Mononuclear cell (primary cell): Measurements from ENCODE around the gene BCL7A. TPM values are rescaled to one million over a fixed set of nuclear protein-coding genes. Genes with fewer than 3 reads are reported as not detected.
"Not testable (repeated sequence)": the region's sequence is repeated elsewhere in the genome, so short reads cannot be mapped to it uniquely, and the experiment has no call there.

Source experiments
- H3K27me3 ChIP-seq: 2 replicates; pipeline ENCODE4 v1.6.0; 2011; ENCODE audit warnings: low read length, control low read depth; ENCODE audit not compliant: insufficient read depth
- H3K4me1 ChIP-seq: 2 replicates; pipeline ENCODE4 v1.5.1; 2011; ENCODE audit warnings: mild to moderate bottlenecking, low read length, control low read depth; ENCODE audit not compliant: insufficient read depth
- H3K4me3 ChIP-seq: 2 replicates; pipeline ENCODE4 v1.5.1; 2011; ENCODE audit warnings: mild to moderate bottlenecking, low read length, moderate library complexity
- H3K9me3 ChIP-seq: 2 replicates; pipeline ENCODE4 v1.5.1; 2011; ENCODE audit warnings: low read depth, mild to moderate bottlenecking, control low read depth, low read length
- total RNA-seq: library from RNA; depleted of rRNA; stranded (reverse); fragments of >200 nt; gene quantifications from one replicate; pipeline ENCODE4 v1.2.3, GENCODE V29; 2012

Gene BCL7A
- total RNA-seq, 1 donor = 6.2 TPM

DNA sequence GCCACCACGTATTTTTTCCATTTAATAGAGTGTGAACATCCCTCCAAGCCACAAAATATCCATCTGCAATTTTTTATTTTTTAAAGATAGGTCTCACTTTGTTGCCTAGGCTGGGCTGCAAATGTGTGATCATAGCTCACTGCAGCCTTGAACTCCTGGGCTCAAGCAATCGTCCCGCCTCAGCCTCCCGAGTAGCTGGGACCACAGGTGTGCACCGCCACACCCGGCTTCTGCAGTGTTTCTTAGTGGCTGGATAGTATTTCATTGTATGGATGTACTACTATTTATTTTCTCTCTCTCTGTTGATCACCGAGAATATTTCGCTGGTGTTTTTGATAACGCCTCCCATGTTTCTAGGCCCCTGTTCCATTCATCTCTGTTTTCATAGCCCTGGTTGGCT is 74.3 kb downstream of the BCL7A start:
- no peaks in the 10 kb centered on the region for H3K27me3 ChIP-seq
- H3K4me3 ChIP-seq = no peak overlapping the region
- H3K9me3 ChIP-seq = no peaks in the 10 kb centered on the region
- H3K4me1 ChIP-seq = peaks cover 59% of the 10 kb centered on the region

DNA sequence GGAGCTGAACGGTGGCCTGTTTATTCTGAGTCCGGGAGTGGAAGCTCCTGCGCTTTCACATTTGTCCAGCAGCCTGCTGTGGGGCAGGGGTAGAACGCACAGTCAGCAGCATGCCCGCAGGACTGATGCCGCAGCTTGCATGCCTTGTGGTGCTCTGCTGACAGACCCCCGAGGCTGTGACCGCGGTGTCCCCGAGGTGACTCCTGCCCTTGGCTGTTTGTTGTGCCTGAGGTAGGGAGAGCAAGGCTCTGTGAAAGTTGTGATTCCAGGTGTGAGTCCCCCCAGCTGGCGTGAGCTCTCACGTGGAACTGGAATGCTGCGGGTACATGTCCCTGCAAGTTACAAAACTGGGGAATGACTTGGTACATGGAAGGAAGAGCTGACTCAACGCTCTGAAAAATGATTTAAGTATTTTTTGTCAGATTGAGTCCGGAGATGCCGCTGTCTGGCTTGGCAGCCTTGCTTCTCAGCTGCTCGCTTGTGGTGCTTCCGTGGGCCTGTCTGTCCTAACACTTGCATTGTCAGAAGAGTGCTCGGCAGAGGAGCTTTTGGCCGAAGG is 75.0 kb downstream of the BCL7A start:
- Histone ChIP-seq H3K27me3 (no peaks in the 10 kb centered on the region), H3K4me1 (peaks cover 55% of the 10 kb centered on the region), H3K4me3 (no peak overlapping the region), H3K9me3 (no peaks in the 10 kb centered on the region)

DNA sequence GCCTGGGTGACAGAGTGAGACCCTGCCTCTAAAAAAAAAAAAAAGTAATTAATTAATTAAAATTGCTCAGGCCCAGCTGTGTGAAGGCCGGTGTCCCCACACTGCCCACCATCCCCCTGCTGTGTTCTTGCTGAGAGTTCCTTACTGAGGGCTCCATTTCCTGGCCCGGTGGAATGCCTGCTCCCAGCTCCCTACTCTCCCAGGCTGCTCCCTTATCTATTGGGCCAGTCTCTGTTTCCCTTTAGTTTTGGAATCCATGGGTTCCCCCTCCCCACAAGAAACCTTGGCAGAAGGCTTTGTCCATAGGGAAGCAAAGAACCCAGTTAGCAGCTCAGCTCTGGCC is 75.9 kb downstream of the BCL7A start:
- no peak overlapping the region for H3K4me3 ChIP-seq
- H3K4me1 ChIP-seq = peaks cover 50% of the 10 kb centered on the region
- H3K27me3 ChIP-seq = no peaks in the 10 kb centered on the region
- H3K9me3 ChIP-seq = no peaks in the 10 kb centered on the region

DNA sequence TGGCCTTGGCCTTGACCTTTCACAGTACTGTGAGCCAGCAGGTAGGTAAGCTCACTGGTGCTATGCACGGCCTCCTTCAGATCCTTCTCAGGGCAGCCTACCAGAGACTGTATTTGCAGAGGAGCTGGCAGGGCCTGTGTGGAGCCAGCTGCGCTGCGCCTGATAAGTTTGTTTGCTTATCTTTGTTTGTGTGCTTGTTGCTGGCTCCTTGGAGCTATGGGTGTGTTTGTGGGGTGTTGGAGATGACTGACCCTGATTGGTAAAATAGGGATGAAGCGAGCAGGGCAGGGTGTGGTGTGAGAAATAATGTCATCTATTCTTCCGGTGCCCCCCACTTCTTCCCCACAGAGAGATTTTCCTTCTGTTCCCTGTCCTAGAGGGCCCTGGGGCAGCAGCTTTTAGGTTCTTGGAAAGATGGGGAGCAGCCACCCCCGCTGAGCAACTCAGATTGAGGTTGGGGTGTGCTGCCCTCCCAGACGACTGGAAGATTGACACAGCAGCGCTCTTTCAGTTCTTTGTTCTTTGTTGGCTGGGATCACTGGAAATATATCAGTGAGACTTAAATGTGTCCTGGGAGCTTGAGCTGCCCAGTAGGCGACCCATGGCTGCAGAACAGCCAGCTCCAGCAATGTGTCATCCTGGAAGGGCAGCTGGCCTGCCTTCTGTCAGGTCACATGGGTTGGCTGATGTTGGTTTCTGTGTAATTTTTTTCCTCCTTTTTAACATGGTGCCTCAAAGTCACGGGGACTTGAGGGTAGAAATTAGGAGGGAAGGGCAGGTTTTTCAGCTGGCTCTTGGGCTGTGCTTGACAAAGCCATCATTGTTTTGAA is 76.5 kb downstream of the BCL7A start:
- Histone ChIP-seq H3K4me3 (no peak overlapping the region), H3K27me3 (no peaks in the 10 kb centered on the region), H3K9me3 (no peaks in the 10 kb centered on the region), H3K4me1 (peaks cover 50% of the 10 kb centered on the region)

DNA sequence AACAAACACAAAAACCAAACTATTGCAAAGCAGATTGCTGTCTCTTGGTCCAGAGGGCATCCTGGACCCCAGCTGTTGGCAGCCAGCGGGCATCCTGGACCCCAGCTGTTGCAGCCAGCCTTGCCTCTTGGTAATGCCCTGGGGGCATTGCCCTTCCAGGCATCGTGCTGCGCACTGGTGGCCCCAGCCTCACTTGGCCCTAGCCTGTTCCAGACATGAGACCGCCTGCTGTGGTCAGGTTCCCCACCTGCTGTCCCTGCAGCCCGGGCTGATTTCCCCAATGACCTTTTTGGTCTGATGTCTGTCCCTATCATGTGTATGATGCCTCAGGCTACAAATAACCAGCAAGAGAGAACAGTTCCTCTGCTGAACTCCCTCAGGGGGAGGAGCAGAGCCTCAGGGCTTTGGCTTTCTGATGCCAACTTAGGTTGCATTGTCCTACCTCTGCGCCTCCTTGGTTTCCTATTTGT is 77.6 kb downstream of the BCL7A start:
- Histone ChIP-seq H3K4me1 (peaks cover 56% of the 10 kb centered on the region), H3K4me3 (no peak overlapping the region), H3K9me3 (no peaks in the 10 kb centered on the region), H3K27me3 (no peaks in the 10 kb centered on the region)

DNA sequence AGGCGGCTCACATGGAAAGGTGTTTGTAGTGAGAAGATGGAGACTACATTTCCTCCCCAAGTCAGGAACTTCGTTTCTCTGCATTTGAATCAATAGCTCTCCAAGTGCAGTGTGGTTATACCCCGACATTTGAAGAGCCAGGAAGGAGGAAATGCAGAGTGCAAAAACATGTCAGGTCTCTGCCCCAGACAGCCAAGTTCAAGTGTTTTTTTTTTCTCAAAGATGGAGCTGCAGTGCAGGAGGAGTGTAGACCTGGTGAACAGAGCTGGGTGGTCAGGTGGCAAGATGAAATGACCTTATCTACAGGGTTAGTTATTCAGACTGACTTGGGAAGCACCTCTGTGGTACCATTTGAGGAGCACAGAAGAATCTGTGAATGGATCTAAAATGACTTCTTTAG is 78.2 kb downstream of the BCL7A start:
- Histone ChIP-seq H3K4me1 (peaks cover 62% of the 10 kb centered on the region), H3K4me3 (no peak overlapping the region), H3K27me3 (no peaks in the 10 kb centered on the region), H3K9me3 (no peaks in the 10 kb centered on the region)

DNA sequence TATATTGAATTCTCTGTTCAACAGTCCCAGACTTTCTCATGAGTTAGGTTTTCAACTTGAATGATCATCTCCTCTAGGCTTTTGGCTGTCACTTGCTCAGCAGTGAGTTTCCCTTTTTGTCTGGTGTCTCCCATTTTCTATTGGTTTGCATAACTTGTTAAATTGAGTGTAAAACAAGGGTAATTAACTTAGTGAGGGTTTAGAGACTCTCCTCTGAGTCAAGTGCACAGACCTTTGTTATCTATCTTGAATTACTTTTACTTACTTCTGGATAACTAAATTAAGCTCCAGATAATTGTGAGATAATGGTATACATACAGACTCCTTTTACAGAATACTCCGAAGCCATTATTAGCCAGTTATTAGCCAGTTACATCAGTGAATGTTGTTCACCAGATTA is 78.9 kb downstream of the BCL7A start:
- H3K4me1 ChIP-seq = peaks cover 65% of the 10 kb centered on the region
- H3K27me3 ChIP-seq = no peaks in the 10 kb centered on the region
- no peak overlapping the region for H3K4me3 ChIP-seq

DNA sequence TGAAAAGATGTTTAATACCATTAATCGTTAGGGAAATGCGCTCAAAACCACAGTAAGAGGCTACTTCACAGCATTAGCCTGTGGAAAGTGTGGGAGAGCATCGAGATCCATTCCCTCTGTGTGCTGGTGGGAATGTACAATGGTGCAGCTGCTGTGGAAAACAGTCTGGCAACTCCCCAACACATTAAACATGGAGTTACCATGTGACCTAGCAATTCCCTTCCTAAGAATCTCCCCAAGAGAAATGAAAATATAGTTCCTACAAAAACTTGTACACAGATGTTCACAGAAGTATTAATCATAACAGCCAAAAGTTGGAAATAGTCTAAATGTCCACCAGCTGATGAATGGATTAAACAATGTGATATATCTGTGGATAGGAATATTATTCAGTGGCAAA is 80.6 kb downstream of the BCL7A start:
- Histone ChIP-seq H3K4me1 (peaks cover 67% of the 10 kb centered on the region), H3K4me3 (no peak overlapping the region), H3K27me3 (no peaks in the 10 kb centered on the region), H3K9me3 (no peaks in the 10 kb centered on the region)

More for the DNA sequence above, 78.9 kb downstream of the BCL7A start:
- no peaks in the 10 kb centered on the region for H3K9me3 ChIP-seq

DNA sequence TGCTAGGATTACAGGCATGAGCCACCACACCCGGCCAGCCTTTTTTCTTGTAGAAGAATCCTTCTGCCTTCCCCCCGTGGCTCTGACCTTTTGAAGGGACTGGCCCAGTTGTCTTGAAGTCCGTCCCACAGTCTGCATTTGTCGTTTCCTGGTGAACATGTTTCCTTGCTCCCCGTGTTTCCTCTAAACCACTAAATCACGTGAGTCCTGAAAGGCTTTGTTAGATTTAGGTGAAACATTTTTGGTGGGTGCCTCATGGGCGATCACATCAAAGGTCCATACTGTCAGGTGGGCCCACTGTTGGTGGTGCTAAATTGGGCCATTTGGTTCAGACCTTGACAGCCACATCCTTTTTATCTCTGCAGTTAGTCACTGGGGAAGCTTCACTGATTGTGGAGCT is 83.2 kb downstream of the BCL7A start:
- Histone ChIP-seq H3K4me1 (peaks cover 59% of the 10 kb centered on the region), H3K9me3 (no peaks in the 10 kb centered on the region), H3K4me3 (no peak overlapping the region), H3K27me3 (no peaks in the 10 kb centered on the region)

DNA sequence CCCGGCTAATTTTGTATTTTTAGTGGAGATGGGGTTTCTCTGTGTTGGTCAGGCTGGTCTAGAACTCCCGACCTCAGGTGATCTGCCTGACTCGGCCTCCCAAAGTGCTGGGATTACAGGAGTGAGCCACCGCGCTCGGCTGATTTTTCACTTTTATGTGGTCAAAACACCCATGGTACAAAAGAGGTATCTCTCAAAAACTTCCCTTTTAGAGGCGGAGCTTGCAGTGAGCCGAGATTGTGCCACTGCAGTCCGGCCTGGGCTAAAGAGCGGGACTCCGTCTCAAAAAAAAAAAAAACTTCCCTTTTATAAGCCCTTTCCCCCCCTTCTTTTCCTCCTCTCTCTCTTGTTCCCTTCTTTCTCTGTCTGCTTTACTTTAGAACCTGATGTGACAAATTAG is 83.8 kb downstream of the BCL7A start:
- not testable (repeated sequence) for H3K27me3 ChIP-seq, H3K4me3 ChIP-seq, H3K9me3 ChIP-seq
- H3K4me1 ChIP-seq = peaks cover 55% of the 10 kb centered on the region

DNA sequence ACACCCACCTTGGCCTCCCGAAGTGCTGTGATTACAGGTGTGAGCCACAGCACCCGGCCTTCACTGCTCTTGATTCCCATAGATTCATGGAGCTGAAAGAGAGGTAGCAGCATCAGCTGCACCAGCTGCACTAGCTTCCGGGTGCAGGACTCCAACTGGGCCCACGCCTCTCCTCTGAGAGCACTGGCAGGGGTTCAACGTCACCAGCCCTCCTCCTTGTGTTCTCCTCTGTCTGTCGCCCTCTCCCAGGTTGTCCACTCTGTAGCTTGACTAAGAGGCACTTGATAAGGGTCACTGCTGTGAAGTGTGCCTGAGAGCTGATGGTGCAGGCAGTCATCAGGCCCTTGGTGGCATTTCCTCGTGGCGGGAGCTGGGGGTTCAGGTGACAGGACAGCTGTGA is 85.2 kb downstream of the BCL7A start:
- no peaks in the 10 kb centered on the region for H3K27me3 ChIP-seq
- no peaks in the 10 kb centered on the region for H3K9me3 ChIP-seq
- peaks cover 47% of the 10 kb centered on the region for H3K4me1 ChIP-seq
- H3K4me3 ChIP-seq = no peak overlapping the region

DNA sequence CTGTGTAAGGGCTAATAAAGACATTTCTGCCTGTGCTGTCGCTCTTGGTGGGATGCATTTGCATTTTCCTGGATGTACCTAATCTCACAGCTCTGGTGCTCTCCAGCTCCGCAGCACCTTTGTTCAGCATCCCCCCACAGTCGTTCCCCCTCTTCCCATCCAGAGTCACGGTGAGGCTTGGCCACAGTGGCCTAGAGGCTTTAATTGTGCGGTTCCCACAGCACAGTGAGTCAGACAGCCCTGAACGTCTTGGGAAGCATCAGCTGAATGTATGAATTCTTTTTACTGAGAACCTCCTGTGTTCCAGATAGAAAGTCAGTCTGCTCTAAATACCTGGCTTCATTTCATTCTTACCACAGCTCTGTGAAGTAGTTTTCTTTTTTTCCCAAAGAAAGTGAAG is 85.6 kb downstream of the BCL7A start:
- Histone ChIP-seq H3K9me3 (no peaks in the 10 kb centered on the region), H3K27me3 (no peaks in the 10 kb centered on the region), H3K4me3 (no peak overlapping the region), H3K4me1 (peaks cover 45% of the 10 kb centered on the region)

DNA sequence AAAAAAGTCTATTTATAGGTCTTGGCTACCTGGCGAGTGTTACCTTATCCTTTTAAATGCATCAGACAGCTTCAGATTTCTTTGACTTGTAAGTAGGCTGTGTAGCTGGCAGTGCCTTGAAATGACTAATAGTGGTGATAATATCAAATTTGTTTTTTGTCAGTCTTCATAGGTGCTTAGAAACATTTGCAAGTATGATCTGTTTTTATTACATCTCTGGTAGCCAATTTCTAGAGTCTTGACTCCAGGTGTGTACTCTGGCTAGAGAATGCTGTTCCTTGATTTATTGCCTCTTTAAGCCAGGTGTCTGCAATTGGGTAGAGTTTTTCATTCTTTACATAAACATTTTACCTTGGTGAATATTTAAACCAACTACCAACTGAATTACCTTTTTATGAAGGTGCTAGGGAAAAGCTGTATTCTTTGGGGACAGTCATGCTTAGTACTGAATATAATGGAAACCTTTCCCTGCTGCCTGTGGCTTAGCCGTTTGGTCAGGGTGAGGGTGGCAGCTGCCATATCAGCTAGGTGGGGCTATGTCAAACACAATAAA is 89.5 kb downstream of the BCL7A start:
- Histone ChIP-seq H3K9me3 (no peaks in the 10 kb centered on the region), H3K27me3 (no peaks in the 10 kb centered on the region)

More for the DNA sequence above, 89.5 kb downstream of the BCL7A start:
- Histone ChIP-seq H3K4me3 (no peak overlapping the region), H3K4me1 (peaks cover 19% of the 10 kb centered on the region)
